ENCODE measurements around the gene OPCML.

GRCh38 chr11:132626446-132626845 is 905.9 kb downstream of the OPCML start:
- TF ChIP-seq CTCF (IDR thresholded peaks at IDR 0.05; ENCODE audit: low read length) (no peak), EZH2 (IDR thresholded peaks at IDR 0.05; ENCODE audit: borderline replicate concordance, low read length) (no peak)

Measured in OCI-LY1 (cell line).